ENCODE results near the gene KRT76. TPM values are rescaled to one million over a fixed set of nuclear protein-coding genes. Genes with fewer than 3 reads are reported as not detected.
"Not testable (repeated sequence)": the region's sequence is repeated elsewhere in the genome, so short reads cannot be mapped to it uniquely, and the experiment has no call there.

KRT76 gene
- polyA plus RNA-seq, 1 donor (not counting 4 experiments of a cell fraction or from before 2014, with no cell fraction given) = not detected

DNA sequence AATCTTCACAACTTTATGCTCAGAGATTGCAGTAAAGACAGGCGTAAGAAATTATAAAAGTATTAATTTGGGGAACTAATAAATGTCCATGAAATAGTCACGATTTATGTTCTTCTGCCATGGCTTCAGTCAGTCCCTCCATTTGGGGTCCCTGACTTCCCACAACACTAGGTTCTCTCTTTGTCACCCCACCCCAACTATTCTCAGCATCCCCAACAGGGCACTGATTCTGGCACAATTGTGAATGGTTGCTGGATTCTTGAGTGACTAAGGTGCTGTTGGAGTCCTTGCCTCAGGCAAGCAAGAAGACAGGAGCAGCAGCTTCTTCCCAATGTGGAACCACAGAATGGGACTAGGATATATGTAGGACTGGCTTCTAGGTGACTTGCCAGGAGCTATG is 15.3 kb downstream of the KRT76 start:
- dilution Hi-C loops (cut with MboI; ENCODE audit: extremely low pct_ligation_motif_present, low sequenced_read_pairs) = no loop called here
- no peaks in the 10 kb centered on the region for H3K79me2 ChIP-seq (ENCODE audit: control insufficient read depth, insufficient read depth, low read length)
- H3K27me3 ChIP-seq (ENCODE audit: control insufficient read depth, extremely low read depth, insufficient read depth, low read length) = peaks cover 21% of the 10 kb centered on the region
- H3K9me1 ChIP-seq (ENCODE audit: control insufficient read depth, extremely low read depth, insufficient read depth, low read length) = no peaks in the 10 kb centered on the region
- H3K4me3 ChIP-seq (ENCODE audit: control insufficient read depth in 2 of 3, extremely low read depth in 1 of 3, insufficient read depth in 2 of 3, low read depth in 1 of 3, low read length in 3 of 3) = no peak overlapping the region
- H3K27ac ChIP-seq (ENCODE audit: control insufficient read depth, insufficient read depth, low read length) = no peak overlapping the region
- no peak overlapping the region for H3K9ac ChIP-seq (ENCODE audit: control insufficient read depth, extremely low read depth, insufficient read depth, low read length)
- TF ChIP-seq, protein P1, sequence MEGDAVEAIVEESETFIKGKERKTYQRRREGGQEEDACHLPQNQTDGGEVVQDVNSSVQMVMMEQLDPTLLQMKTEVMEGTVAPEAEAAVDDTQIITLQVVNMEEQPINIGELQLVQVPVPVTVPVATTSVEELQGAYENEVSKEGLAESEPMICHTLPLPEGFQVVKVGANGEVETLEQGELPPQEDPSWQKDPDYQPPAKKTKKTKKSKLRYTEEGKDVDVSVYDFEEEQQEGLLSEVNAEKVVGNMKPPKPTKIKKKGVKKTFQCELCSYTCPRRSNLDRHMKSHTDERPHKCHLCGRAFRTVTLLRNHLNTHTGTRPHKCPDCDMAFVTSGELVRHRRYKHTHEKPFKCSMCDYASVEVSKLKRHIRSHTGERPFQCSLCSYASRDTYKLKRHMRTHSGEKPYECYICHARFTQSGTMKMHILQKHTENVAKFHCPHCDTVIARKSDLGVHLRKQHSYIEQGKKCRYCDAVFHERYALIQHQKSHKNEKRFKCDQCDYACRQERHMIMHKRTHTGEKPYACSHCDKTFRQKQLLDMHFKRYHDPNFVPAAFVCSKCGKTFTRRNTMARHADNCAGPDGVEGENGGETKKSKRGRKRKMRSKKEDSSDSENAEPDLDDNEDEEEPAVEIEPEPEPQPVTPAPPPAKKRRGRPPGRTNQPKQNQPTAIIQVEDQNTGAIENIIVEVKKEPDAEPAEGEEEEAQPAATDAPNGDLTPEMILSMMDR (optimal IDR thresholded peaks at IDR 0.05 in 1 of 3, IDR thresholded peaks at IDR 0.05 in 1 of 3, conservative IDR thresholded peaks at IDR 0.05 in 1 of 3; ENCODE audit: extremely low read depth in 1 of 3, insufficient read depth in 2 of 3, low read length in 3 of 3) = no peak
- TF ChIP-seq EZH2 (IDR thresholded peaks at IDR 0.05; ENCODE audit: low read length) = no peak
- no peak overlapping the region for H3K4me2 ChIP-seq (ENCODE audit: control insufficient read depth, extremely low read depth, insufficient read depth, low read depth, low read length)
- DNase-seq (ENCODE audit: low read depth, low spot score) (no peak), FAIRE-seq (no peak)
- H3K4me1 ChIP-seq (ENCODE audit: control insufficient read depth, extremely low read depth, insufficient read depth, low read length) = no peaks in the 10 kb centered on the region
- no peaks in the 10 kb centered on the region for H3K36me3 ChIP-seq (ENCODE audit: control insufficient read depth in 2 of 2, extremely low read depth in 1 of 2, insufficient read depth in 2 of 2, low read length in 2 of 2)
- H2AFZ ChIP-seq (ENCODE audit: control insufficient read depth, low read length) = no peak overlapping the region
- peaks cover 1% of the 10 kb centered on the region for H3K9me3 ChIP-seq (ENCODE audit: control insufficient read depth, low read depth, low read length)
- no peaks in the 10 kb centered on the region for H4K20me1 ChIP-seq (ENCODE audit: control insufficient read depth, extremely low read depth, insufficient read depth, low read length)

GRCh38 chr12:52761218-52761617 is 15.9 kb downstream of the KRT76 start:
- H3K27me3 ChIP-seq (ENCODE audit: control insufficient read depth, extremely low read depth, insufficient read depth, low read length) = peaks cover 26% of the 10 kb centered on the region
- H3K27ac ChIP-seq (ENCODE audit: control insufficient read depth, insufficient read depth, low read length); H3K9ac ChIP-seq (ENCODE audit: control insufficient read depth, extremely low read depth, insufficient read depth, low read length); FAIRE-seq; H3K4me1 ChIP-seq (ENCODE audit: control insufficient read depth, extremely low read depth, insufficient read depth, low read length); H4K20me1 ChIP-seq (ENCODE audit: control insufficient read depth, extremely low read depth, insufficient read depth, low read length); H3K9me3 ChIP-seq (ENCODE audit: control insufficient read depth, low read depth, low read length); dilution Hi-C loops (cut with MboI; ENCODE audit: extremely low pct_ligation_motif_present, low sequenced_read_pairs); H3K79me2 ChIP-seq (ENCODE audit: control insufficient read depth, insufficient read depth, low read length); H3K9me1 ChIP-seq (ENCODE audit: control insufficient read depth, extremely low read depth, insufficient read depth, low read length); H3K36me3 ChIP-seq (ENCODE audit: control insufficient read depth in 2 of 2, extremely low read depth in 1 of 2, insufficient read depth in 2 of 2, low read length in 2 of 2); H2AFZ ChIP-seq (ENCODE audit: control insufficient read depth, low read length); H3K4me2 ChIP-seq (ENCODE audit: control insufficient read depth, extremely low read depth, insufficient read depth, low read depth, low read length); DNase-seq (ENCODE audit: low read depth, low spot score); H3K4me3 ChIP-seq (ENCODE audit: control insufficient read depth in 2 of 3, extremely low read depth in 1 of 3, insufficient read depth in 2 of 3, low read depth in 1 of 3, low read length in 3 of 3): not testable (repeated sequence)

- no peak for DNase-seq (ENCODE audit: low read depth, low spot score)
- Histone ChIP-seq H3K9ac (ENCODE audit: control insufficient read depth, extremely low read depth, insufficient read depth, low read length) (no peak overlapping the region), H3K4me2 (ENCODE audit: control insufficient read depth, extremely low read depth, insufficient read depth, low read depth, low read length) (no peak overlapping the region), H3K79me2 (ENCODE audit: control insufficient read depth, insufficient read depth, low read length) (no peaks in the 10 kb centered on the region), H3K27me3 (ENCODE audit: control insufficient read depth, extremely low read depth, insufficient read depth, low read length) (peaks cover 21% of the 10 kb centered on the region), H2AFZ (ENCODE audit: control insufficient read depth, low read length) (no peak overlapping the region), H3K9me3 (ENCODE audit: control insufficient read depth, low read depth, low read length) (peaks cover 1% of the 10 kb centered on the region), H3K4me3 (ENCODE audit: control insufficient read depth in 2 of 3, extremely low read depth in 1 of 3, insufficient read depth in 2 of 3, low read depth in 1 of 3, low read length in 3 of 3) (no peak overlapping the region), H3K36me3 (ENCODE audit: control insufficient read depth in 2 of 2, extremely low read depth in 1 of 2, insufficient read depth in 2 of 2, low read length in 2 of 2) (no peaks in the 10 kb centered on the region), H3K9me1 (ENCODE audit: control insufficient read depth, extremely low read depth, insufficient read depth, low read length) (no peaks in the 10 kb centered on the region), H3K4me1 (ENCODE audit: control insufficient read depth, extremely low read depth, insufficient read depth, low read length) (no peaks in the 10 kb centered on the region), H3K27ac (ENCODE audit: control insufficient read depth, insufficient read depth, low read length) (no peak overlapping the region), H4K20me1 (ENCODE audit: control insufficient read depth, extremely low read depth, insufficient read depth, low read length) (no peaks in the 10 kb centered on the region)
- dilution Hi-C loops (cut with MboI; ENCODE audit: extremely low pct_ligation_motif_present, low sequenced_read_pairs) = no loop called here
- FAIRE-seq = no peak
- TF ChIP-seq, protein P1 (optimal IDR thresholded peaks at IDR 0.05 in 1 of 3, IDR thresholded peaks at IDR 0.05 in 1 of 3, conservative IDR thresholded peaks at IDR 0.05 in 1 of 3; ENCODE audit: extremely low read depth in 1 of 3, insufficient read depth in 2 of 3, low read length in 3 of 3) = no peak
- TF ChIP-seq EZH2 (IDR thresholded peaks at IDR 0.05; ENCODE audit: low read length) = no peak
These were observed 16.5 kb downstream of the KRT76 start for GRCh38 chr12:52760623-52761022.
